Measurements from ENCODE around the gene TTLL3. TPM values are rescaled to one million over a fixed set of nuclear protein-coding genes. Genes with fewer than 3 reads are reported as not detected.

TTLL3 gene
- total and polyA plus RNA-seq, 2 donors (not counting 1 experiment from before 2014, with no cell fraction given): 84.5 to 168 TPM

- ATAC-seq (ENCODE audit: low read depth): no peak
- Mint-ChIP-seq H3K4me3 (peak overlapping the region; percentile 40), H3K4me1 (peaks cover 59% of the 10 kb centered on the region), H3K27me3 (no peaks in the 10 kb centered on the region), H3K27ac (peak overlapping the region; percentile 78), H3K9me3 (ENCODE audit: insufficient read depth) (no peaks in the 10 kb centered on the region)
- no peak overlapping the region for H3K9ac ChIP-seq (ENCODE audit: low read length)
- H3K9me3 ChIP-seq (ENCODE audit: control extremely low read depth in 1 of 3, control insufficient read depth in 2 of 3, insufficient read depth in 1 of 3, low read length in 2 of 3): no peaks in the 10 kb centered on the region
- intact Hi-C loops (cut with micrococcal nuclease): loop anchor here (1.0 kb wide), 1 partner anchor 48 kb away; the partner anchor contains the start of gene BRPF1
- no peak overlapping the region for H2AFZ ChIP-seq (ENCODE audit: insufficient read depth, low read depth, low read length, poor library complexity, severe bottlenecking)
- H3K79me2 ChIP-seq (ENCODE audit: control insufficient read depth, insufficient read depth, low read length): peaks cover 3% of the 10 kb centered on the region
- H3K27me3 ChIP-seq (replicated peaks in 1 of 4; ENCODE audit: control extremely low read depth in 1 of 4, control insufficient read depth in 3 of 4, insufficient read depth in 4 of 4, low read length in 3 of 4): no peaks in the 10 kb centered on the region
- 20% methylated on average over 2 of the region's 6 CpGs for WGBS (ENCODE audit: insufficient coverage)
- H3K4me2 ChIP-seq (replicated peaks; ENCODE audit: low read depth, low read length, poor library complexity, severe bottlenecking): peak overlapping the region; percentile 59
- ChIA-PET POLR2A (interaction anchor here (2.0 kb wide), 1 partner anchor 14 kb away, joined by 8 read pairs; the partner anchor contains the start of genes ARPC4 and TADA3), CTCF (interaction anchor here (4.6 kb wide), 1 partner anchor 29 kb away, joined by 25 read pairs; the partner anchor contains the start of gene OGG1)
- H3K27ac ChIP-seq (ENCODE audit: low read length in 2 of 2): peak overlapping the region; percentile 56 to 82
- no peak for TF ChIP-seq EZH2 (IDR thresholded peaks at IDR 0.05; ENCODE audit: borderline replicate concordance, insufficient read depth, low read depth, low read length, poor library complexity, severe bottlenecking)
- no peak for TF ChIP-seq CTCF (IDR thresholded peaks at IDR 0.05)
- H3K36me3 ChIP-seq (replicated peaks in 1 of 2; ENCODE audit: control extremely low read depth in 1 of 2, control insufficient read depth in 1 of 2, extremely low read depth in 1 of 2, insufficient read depth in 2 of 2, low read length in 1 of 2): peaks cover 0 to 17% of the 10 kb centered on the region in 2 experiments
- H3K4me3 ChIP-seq (ENCODE audit: control extremely low read depth in 1 of 5, extremely low read depth in 1 of 5, insufficient read depth in 1 of 5, low read depth in 2 of 5, low read length in 4 of 5): no peak overlapping the region
- peaks cover 51 to 59% of the 10 kb centered on the region in 2 donors for H3K4me1 ChIP-seq (ENCODE audit: control insufficient read depth in 2 of 2, insufficient read depth in 2 of 2, low read length in 2 of 2)
- DNase-seq: no peak
- no peaks in the 10 kb centered on the region for H4K20me1 ChIP-seq (ENCODE audit: control insufficient read depth, insufficient read depth, low read length, poor library complexity, severe bottlenecking)
Measured at GRCh38 chr3:9779075-9779593, 30.9 kb upstream of the TTLL3 start.
